T-helper 2 cell (primary cell): ENCODE data around the gene EGLN1.
"Not testable (repeated sequence)": the region's sequence is repeated elsewhere in the genome, so short reads cannot be mapped to it uniquely, and the experiment has no call there.

Experiments used
- DNase-seq, 5 experiments: peaks; one replicate each; pipeline versions ENCODE4 v3.0.0 to v3.0.0-alpha.2; 2012 to 2022

Gene EGLN1

DNA sequence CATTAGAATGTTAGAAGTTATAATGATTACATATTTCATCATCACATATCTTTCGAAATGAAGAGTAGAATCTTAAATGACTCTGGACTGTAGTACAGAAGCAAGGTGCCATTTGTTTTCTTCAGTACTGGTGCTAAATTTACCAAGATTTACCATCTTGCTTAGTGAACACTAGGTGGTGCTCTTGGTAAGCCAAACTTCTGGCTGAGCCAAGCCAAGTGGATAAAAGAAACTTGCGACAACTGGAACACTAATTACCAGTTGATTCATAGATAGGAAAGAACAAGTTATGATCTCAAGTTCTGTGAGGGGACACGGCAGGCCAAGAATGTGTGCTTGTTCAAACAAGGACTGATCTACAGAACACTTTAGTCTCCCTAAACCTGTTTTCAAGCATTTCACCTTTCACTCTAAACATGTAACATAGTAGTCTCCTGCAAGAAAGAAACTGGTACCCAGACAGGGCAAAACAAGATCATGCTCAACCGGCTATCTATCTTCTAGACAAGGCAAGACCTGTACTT, 64.2 kb downstream of the EGLN1 start:
- peak in 4 of 5 experiments; percentile 6 to 72 (median 17) for DNase-seq

DNA sequence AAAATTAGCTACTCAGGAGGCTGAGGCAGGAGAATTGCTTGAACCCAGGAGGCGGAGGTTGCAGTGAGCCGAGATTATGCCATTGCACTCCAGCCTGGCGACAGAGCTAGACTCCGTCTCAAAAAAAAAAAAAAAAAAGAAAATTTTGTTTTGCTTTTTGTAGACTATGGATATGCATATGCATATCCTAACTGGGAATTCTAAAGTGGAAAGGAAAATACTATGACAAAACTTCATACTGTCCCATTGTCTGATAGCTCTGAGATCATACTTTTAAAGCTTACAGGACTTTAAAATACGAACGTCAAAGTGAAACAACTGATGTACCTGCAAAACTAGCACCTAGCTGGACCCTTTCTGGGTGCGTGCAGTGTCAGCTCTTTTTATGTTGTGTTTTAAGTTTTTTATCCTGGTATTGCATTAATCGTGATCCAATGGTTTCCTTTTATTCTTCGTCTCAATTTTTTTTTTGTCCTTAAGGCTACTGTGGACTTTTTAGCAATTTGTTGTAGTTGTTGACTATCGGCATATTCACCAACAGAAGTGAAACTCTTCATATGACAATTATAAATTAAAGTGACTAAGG, 64.8 kb downstream of the EGLN1 start:
- DNase-seq = no peak

DNA sequence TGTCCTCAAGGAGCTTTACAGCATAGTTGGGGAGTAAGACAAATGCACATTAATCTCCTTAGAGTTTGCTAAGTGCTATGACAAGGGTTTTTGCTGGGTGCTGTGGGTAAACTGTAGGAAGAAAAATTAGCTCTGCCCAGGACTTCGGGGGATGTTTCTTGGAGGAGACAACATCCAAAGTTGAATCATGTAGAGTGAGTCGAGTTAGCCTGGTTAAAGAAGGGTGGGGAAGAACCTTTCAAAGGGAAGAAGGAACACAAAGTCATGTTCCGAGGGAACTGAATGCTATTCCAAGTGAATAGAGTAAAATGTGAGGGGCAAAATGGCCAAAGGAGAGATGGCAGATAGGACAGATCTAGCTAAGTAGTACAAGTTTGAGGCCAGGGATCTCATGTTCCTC, 66.9 kb downstream of the EGLN1 start:
- DNase-seq = no peak

DNA sequence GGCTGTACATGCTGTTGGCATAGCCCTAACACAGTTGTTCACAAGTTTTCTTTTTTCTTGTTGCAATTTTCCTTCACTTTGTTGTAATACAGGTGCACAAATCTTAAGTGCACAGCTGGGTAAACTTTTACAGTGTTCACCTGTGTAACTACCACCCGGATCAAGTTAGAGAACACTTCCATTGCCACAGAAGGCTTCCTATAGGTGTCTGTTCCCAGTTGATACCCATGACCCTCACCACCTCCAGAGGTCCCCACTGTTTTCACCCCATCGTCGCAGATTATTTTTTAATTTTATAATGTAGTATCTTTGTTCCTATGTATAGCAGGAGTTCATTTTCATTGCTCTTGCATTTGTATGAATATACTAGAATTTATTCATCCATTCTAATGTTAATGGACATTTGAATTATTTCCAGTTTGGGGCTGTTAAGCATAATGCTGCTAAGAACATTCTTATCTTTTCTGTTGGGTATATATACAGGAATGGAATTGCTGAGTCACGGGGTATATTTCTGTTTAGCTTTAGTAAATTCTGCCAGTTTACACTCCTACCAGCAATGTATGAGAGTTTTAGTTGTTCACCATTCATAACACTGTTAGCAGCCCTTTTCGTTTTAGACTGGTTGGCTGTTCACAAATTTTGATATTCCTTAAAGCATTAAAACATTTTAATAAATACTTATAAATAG, 67.6 kb downstream of the EGLN1 start:
- DNase-seq = no peak

DNA sequence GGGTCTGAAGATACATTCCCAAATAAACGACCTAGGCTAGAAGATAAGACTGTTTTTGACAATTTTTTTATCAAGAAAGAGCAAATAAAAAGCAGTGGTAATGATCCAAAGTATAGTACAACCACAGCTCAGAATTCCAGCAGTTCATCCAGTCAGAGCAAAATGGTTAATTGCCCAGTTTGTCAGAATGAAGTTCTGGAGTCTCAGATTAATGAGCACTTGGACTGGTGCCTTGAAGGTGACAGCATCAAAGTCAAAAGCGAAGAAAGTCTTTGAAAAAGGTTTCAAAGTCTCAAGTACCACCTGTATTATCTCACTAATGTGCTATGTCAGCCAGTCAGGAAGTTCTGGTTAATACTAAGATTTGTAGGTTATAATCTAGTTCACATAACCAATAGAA, 69.0 kb downstream of the EGLN1 start:
- no peak for DNase-seq

DNA sequence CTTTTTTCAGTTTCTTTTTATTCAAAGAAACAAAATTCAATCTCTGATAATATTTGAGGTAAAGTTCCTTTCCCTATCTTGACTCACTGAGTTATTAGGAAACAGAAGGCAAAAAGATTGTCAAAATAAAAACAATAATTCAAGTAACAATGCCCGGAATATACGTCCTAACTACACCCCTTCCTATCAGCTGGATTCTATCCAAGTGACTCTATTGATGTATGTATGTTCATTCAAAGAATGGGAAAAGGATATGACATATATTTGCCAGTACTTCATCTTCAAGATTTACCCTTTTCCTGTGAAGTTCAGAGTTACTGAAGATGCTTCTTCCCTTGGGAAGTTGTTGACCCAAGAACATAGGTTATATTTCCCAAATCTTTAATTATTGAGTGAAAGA, 70.3 kb downstream of the EGLN1 start:
- no peak for DNase-seq

DNA sequence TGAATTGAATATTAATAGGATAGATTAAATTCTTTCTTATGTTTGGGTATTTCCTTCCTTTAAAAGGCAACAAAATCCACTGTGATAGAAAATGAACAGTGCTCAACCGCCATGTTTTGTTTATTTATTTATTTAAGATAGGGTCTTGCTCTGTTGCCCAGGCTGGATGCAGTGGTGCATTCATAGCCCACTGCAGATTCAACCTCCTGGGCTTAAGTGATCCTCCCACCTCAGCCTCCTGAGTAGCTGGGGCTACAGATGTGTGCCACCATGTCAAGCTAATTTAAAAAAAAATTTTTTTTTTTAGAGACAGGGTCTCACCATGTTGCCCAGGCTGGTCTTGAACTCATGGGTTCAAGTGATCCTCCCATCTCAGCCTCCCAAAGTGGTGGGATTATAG, 73.2 kb downstream of the EGLN1 start:
- DNase-seq = not testable (repeated sequence)

DNA sequence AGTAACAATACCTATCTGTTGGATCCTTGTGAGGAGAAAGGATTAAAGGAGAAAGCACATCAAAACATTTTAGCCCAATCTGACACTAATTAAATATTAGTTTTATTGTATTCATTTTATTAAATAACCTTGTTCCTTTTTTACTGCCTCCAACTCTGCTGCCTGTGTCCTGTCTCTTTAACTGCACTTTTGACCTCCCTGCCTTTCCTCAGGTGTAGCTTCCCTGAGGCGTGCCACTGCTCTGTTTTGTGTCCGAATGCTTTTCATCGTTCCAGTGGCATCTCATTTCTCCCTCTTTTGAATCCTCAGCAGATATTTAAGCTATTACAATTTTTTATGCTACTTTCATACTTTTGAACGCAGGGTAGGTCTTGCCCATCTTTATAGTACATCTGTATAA, 73.6 kb downstream of the EGLN1 start:
- DNase-seq = no peak

DNA sequence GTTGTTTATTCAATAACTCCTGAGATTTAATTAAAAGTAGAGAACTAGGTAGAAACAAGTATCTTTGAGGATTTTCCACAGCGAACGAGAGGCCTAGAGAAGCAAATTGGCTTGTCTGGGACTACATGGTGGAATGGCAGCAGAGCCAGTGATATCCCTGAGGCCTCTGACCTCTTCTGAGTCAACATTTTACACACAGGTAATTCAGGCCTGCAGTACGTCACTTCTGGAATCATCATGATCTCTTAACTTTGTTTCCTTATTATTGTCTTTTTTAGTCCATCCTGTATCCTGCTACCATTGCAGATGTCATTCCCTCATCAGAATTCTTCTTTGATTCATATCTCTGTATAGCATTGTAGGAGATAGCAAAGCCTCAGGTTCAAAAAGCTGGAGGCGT, 74.1 kb downstream of the EGLN1 start:
- no peak for DNase-seq

DNA sequence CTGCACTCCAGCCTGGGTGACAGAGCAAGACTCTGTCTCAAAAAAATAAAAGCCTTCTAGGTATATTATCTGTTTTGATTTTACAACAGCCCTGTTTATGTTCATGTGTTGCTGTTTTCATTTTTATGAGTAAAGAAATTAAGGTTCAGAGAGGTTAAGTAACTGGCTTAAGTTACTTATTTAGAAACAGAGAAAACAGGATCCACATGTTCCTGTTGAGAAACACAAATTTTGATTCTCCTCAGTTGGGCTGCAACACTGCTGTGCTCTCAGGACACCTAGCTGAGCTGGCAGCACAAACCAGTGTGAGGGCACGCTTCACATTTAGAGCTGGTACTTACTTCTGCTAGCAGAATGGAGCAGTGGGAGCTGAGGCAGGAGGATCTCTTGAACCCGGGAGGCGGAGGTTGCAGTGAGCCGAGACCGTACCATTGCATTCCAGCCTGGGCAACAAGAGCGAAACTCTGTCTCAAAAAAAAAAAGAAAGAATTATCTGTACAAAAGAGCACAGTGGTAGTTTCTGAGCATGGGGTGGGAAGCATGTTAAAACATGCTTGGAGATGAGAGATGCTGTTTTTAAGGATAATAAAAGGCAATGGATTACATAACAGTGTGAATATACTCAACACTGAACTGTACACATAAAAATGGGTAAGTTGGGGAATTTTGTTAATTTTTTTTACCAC, 81.6 kb downstream of the EGLN1 start:
- no peak for DNase-seq

DNA sequence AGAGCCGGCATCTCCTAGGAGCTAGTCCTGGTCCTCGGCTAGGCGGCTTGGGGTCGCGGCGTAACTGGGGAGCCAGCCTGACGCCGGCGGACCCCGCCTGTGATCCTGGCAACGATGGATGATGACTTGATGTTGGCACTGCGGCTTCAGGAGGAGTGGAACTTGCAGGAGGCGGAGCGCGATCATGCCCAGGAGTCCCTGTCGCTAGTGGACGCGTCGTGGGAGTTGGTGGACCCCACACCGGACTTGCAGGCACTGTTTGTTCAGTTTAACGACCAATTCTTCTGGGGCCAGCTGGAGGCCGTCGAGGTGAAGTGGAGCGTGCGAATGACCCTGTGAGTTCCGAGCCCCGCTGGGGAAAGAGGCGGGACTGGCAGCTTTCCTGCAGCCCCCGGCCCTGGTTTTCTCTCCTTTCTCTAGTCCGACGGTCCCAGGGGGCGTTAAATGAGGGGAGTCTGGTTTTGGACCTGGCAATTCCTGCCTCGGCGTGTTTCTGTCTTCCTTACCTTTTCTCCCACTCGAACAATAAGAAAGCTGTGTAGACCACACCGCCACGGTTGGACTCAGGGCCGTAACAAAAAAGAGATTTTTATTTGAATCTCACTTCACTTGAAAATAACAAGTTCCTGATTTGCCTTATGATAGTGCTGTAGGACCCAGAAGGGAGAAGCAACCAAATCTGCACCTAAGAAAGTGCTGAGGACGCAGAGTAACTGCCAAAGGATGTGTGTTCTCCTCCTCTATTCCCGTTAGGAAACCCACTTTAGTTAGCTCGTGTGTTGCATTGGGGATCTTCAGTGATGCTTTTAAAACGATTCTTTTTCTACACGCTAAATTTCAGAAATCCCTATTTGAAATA, 83.6 kb downstream of the EGLN1 start, which contains the start of gene SPRTN:
SPRTN (plus strand) TSS at position 24 of the 859 bp plus-strand sequence; CDS start at position 115, 91 bp downstream.
- DNase-seq = no peak

DNA sequence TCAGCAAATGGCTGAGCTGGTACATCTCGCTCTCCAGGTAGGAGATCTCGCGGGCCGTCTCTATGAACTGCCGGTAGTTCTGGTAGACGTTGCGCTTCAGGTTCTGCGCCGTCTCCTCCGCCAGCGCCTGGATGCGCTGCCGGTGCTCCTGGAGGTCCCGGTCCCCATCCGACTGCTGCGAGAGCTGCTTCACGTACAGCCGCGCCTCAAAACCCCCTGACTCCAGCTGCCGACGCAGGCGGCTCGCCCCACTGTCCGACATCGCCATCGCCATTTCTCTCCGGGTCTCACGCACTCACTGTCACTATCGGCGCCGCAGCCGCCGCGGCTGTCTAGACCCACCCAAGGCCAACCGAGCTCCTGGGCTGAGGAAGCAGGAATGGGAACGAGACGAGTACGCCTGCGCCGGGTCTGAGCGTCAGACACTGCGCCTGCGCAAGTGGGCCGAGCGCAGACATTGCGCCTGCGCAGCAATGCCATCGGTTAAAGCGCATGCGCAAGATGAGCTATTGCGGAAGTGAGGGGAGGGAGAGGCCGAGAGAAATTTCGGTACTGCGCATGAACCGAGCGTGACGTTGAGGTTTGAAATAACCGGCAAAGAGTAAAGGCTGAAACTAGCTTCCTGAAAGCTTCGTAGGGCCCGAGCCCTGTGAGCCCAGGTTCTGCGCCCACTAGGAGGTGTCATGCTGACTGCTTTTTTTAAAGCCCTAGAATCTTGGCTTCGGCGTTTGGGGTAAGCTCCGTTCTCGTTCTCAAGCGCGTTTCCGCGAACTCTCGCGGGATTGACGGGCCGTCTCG, 84.4 kb downstream of the EGLN1 start, which contains the start of gene EXOC8:
EXOC8 (minus strand) TSS at position 381 of the 798 bp plus-strand sequence; CDS start at position 274, 107 bp downstream.
- DNase-seq = peak; percentile 93 to 99 (median 94)

DNA sequence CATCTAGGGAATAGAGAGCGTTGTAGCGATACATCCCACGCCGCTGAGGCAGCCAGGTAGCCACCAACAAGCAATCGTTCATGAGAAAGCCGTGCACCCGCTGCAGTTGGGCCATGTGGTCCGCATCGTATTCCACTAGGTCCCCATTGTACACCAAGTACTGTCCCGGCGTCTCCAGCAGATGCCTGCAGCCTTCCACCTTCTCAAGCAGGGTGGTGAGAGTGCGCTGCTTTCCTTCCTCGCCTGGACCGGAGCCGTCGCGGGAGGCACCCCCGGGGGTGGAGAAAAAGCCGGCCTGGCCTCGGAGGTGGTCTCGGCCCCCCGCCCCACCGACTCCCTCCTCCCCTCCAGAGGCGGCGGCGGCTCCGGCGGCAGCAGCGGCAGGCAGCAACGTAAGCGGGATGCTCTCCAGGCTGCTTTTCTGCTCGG, 85.0 kb downstream of the EGLN1 start:
- peak in 1 of 5 experiments; percentile 45 for DNase-seq

DNA sequence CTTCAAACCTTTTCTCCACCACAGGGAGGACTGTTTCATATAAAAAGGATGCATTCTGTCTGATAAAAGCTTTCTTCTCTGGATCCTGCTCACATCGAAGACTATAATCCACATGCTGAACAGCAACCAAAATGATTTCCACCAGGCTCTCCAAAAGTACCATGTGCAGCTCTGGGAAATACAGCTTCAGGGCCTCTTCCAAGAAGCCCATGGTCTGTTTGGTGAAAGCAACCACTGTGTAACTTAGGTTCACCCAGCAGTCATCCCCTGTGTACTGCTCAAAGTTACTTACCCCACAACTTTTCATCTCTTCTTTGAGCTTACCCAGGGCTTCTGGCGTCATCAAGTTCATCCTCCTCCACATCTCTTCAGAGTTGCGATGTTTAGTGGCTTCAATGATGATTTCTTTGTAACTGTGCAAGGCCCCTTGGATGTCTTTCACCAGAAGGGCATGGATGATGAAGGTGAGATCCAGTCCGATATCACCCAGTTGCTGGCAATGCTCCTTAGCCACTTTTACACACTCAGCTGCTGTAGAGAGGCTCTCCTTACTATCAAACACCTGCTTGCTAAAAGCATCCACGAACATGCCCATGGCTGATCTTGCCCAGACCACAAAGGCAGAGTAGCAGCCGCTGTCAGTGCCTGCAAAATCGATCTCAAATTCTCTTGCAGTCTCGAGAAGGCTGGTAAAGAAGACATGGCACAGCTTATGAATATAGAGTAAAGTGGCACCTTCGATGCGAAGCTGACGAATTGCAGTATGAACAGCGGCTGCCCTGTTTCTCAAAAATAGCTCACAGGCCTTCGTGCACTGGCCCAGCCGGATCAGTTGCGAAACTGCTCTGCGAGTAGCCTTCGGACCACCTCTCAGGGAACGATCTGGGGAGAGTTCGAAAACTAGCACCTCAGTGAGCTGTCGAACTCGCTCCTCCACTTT, 86.2 kb downstream of the EGLN1 start:
- peak in 1 of 5 experiments; percentile 26 for DNase-seq

DNA sequence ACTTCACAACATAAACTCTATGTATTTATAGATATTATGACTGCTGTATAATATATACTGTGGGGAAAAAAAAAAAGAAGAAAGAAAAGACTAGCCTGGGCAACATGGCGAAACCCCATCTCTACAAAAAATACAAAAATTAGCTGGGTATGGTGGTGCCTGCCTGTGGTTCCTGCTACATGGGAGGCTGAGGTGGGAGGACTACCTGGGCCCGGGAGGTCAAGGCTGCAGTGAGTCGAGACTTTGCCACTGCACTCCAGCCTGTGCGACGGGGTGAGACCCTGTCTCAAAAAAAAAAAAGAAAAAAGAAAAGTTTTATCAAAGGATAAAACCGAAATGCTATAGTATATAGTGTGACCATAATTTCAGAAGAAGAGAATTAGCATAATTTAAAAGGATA, 87.1 kb downstream of the EGLN1 start:
- DNase-seq = no peak

DNA sequence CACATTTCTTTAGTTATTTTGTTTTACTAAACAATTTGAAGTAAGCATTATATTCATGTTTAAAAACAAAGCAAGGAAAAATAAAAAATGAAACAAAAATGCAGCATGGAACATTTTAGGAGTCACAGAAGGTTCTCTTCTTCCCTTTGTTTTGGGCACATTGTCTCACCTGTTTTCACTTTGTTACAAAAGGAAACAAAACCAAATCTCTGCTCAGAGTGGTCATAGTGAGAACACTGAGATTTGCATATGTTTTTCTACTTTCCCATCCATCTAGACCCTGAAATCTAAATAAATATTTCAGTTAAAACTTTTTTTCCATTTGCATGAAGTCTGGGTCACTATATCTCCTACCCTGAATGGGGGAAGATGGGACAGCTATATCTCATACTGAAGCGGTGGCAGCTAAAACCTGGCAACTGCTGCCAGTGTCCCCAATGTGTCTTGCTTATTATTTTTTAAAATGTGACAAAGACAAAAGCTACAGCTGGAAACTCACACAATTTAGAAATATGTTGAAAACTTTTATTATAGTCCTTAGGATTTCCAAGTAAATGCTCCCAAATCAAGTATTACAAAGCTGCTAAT, 87.9 kb downstream of the EGLN1 start:
- no peak for DNase-seq

DNA sequence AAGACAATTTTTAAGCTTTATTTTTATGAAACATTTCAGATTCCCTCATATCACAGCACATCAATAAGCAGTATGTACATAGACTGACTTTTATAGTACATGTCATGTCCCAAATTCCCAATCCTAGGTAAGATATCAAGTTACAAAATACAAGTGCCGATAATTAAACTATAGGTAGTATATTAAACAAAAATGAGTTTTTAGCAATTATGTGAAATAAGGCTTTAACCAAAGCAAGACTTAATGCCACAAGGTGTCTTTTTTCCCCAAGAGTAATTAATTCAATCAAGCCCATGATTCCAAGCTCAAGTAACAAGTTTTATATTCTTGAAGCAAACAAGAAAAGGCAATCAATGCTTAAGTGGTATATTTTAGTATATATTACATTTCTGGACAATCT, 89.3 kb downstream of the EGLN1 start:
- no peak for DNase-seq

DNA sequence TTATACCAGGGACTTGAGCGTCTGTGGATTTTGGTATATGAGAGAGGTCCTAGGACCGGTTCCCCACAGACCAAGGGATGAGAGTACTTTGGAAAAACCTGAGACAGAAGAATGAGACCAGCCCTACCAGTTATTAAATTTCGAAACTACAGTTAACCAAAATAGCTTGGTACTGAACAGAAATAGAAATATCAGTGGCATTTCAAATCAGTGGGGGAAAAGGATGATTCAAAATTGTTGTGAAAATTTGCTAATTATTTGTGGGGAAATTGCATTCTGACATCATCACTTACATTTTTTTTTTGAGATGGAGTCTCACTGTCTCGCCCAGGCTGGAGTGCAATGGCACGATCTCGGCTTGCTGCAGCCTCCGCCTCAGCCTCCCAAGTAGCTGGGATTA, 92.6 kb downstream of the EGLN1 start:
- no peak for DNase-seq

DNA sequence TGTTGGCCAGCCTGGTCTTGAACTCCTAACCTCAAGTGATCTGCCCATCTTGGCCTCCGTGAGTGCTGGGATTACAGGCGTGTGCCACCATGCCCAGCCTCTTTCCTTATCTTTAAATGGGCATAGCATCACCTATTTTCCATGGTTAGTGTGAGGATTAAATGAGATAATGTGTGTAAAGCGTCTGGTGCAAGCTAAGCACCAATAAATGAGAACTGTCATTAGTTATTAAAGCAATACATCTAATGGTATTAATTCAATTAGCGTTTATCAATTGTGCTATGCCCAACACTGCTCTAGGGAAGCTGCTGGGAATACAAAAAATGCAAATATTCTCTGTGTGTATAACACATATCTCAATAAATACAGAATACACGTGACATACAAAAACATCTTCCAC, 94.5 kb downstream of the EGLN1 start:
- no peak for DNase-seq

DNA sequence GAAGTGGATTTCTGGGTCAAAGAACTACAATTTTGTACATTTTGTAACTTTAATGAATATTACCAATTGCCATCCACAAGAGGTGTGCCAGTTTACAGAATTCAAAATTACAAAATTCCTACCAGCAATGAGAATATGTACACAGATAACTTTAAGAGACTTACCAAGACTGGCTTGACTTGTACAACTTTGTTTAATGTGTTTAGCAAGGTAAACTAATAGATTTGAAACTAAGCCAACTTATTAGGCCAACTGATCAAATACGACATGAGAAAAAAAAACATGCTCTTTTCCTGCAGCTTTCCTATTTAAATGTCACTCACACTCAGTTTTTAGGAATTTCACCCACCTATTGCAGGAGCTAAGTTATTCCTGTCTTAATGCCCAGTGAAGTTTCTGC, 95.8 kb downstream of the EGLN1 start:
- no peak for DNase-seq
